GM19372 (cell line): ENCODE measurements around the gene CCNG1.

ENCODE experiments used
- ATAC-seq: cut with Tn5 transposase; IDR thresholded peaks from one replicate; pipeline ENCODE4 v1.9.1; 2021; ENCODE audit warnings: mild to moderate bottlenecking, low read depth, moderate library complexity; ENCODE audit not compliant: unreplicated experiment

The CCNG1 gene

DNA sequence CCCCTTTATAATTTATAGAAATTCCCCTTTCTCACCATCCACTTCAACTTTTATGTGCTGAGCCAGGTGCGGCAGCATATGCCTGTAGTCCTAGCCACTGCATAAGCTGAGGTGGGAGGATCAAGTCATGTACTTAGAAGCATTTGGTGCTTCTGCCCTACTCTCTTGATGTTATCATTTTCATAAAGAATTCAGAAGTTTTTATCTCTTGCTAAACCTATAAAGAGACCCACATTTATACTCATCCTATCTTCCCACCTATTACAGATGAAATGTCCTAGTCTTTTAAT is 41.5 kb downstream of the CCNG1 start:
- no peak for ATAC-seq

- ATAC-seq, result no peak
Measured at GRCh38 chr5:163489055-163489744, 51.8 kb downstream of the CCNG1 start.

DNA sequence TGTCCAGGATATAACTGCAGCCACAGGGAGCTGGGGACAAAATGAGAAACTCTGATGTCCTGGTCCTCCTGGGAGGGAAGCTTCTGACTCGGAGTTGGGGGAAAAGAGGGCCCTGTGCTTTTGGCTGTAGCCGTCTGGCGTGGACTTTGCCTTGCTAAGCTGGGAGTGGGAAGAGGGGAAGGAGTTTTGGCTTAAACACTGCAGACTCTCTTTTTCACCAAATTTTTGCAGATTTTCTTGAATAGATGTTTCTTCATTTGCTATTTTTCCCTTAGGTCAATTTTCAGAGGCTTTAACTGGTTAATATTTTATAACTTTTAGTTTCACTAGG is 52.3 kb downstream of the CCNG1 start:
- no peak for ATAC-seq
